ENCODE data around the gene GNAS-AS1.

The GNAS-AS1 gene

DNA sequence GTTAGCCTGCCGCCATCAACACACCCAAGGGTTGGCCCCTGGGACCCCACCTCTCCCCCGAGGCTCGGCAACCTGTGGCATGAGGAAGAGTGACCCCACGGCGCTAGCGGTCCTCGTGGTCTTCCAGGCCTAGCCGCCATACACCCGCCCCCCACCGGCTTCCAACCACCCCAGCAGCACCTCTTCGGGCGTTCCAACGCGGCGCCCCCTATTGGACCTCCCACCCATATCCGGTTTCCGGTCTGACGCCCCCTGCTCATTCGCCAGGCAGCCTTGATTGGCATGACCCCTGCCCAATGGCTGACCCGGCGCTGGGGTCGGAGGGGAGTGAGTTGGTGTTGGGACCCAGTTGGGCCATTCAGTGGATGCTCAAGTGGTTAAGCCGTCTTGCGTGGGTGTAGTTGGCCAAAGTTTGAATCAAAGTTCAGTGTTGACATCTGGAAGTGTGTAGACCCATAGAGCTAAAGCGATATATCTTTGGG is at the start of gene GNAS-AS1:
GNAS-AS1 (minus strand) TSS at position 210 of the 482 bp plus-strand sequence.
- DNase-seq (ENCODE audit: low read depth in 2 of 2): peak; percentile 89

DNA sequence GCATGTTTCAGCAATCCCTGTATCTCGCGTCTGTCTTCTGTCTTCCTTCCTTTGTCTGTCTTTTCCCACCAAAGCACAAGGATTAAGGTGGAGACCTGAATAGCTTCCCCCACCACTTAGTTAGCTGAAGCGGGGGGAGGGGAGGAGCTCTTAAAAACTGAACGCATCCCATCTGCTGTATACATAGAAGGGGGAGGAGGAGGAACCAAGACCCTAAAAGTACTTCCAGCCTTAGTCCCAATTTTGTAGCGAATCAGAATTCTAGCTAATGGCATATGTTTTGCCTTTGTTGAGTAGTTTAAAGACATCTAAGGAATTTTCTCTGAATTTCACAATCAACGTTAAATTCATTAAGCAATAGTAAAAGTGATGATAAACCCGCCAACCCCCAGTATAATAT is 49.7 kb upstream of the GNAS-AS1 start:
- no peak for DNase-seq (ENCODE audit: low read depth in 2 of 2)

DNA sequence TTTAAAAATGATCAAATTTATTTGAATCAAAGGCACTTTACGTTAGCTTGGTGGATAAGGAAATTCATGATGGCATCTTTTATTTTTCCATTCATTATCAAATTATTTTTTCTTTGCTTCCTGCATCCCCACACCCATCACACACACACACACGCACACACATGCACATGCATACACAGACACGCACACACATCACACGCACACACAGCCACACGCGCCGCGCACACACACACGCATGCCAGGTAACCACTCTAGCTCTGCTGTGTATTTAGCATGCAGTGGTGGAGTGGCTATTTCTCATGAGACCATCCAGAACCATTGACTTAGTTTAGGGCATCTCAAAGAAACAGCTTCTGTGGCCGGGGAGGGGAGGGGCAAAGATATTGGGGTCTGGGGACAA is 48.8 kb upstream of the GNAS-AS1 start:
- no peak for DNase-seq (ENCODE audit: low read depth in 2 of 2)

DNA sequence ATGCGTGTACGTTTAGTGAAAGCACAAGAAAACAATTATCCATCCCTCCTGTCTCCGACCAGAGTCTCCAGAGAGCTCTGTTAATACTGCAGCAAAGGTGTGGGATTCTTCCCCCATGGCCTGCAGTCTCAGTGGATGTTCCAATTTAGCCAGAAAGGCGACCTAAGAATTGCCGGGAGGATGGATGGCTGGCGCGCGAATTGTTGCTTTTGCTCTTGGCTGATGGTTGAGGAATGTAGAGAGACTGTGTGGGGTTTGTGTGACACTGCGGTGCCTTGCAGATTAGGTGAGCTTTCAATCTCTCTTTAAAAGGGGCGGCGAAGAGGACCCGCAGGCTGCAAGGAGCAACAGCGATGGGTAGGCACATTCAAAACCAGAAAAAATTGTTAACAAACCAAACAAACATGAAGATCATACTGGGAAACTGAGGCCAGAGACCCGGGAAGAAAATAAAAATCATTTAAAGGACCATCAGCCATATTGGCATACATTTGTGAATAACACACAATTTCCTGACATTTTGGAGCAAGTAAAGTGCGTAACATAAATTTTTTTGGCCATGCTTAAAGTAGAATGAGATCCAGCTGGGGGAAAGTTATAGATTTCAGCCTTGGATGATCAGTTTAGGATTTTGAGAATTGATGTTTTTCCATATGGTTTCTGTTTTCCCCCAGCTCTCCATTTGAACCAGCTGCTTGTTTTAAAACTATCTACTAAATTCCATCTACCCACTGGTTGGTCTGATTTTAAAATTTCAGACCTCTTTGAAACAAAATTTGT is 48.1 kb upstream of the GNAS-AS1 start:
- no peak for DNase-seq (ENCODE audit: low read depth in 2 of 2)

DNA sequence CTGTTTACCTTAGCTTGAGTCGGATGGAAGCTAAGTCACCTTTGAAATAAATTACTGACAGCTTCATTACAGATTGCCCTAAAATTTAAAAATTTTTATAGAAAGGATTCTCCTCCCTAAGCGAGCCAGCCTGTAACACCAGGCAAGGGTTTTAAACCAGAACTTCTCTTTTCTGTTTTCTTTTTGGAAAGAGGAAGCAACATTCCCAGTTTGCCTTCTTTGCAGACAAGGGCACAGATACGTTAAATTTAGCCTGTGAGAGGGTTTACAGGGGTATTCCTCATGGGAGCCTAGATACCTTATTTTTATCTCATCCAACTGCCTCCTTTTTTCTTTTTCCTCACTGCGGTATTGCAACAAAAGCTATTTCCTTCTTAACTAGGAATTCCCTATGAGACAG is 46.8 kb upstream of the GNAS-AS1 start:
- no peak for DNase-seq (ENCODE audit: low read depth in 2 of 2)

DNA sequence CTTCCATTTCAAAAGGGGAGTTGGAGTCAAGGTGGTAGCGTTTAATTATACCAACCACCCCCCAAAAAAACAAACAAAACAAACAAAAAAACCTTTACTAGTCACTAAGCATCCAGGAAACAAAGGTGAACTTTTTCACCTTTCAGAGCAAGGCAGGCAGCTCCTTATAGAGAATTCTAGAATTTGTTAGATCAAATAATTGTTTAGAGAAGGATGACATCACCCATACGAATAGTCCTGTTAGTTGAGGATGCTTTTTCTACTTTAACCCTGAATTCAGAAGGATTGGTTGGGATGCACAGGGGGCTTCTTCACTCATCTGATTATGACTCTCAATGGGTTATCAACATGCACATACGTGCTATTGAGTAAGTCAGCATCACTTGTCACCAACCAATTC is 46.1 kb upstream of the GNAS-AS1 start:
- no peak for DNase-seq (ENCODE audit: low read depth in 2 of 2)

DNA sequence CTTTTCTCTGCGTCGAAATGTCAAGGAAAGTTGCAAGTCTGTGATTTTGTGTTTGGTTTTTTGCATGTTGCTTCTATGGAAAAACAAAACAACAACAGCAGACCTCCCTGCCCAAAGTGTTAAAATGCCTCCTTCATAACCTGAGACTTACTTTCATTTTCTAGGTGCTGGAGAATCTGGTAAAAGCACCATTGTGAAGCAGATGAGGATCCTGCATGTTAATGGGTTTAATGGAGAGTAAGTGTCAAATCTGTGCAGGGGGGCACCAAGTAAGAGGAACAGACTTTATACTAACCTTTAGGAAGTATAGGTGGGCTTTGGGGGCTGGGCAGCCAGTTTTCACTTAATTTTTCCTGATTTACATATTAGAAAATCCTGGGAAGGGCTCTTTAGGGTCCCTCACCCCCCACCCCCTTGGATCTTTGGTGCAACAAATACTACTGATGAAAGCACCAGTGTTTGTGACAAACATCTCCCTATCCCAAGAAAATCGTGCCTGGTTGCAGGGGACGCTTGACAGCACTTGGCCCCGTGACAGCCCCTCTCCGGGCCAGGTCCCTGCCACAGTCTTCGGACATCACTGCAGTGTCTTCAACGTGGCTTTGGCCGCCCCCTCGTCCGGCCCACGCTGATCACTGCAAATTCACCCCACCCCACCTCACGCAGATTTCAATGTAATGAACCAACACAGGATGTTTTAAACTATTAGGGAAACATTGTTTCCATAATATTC is 44.9 kb upstream of the GNAS-AS1 start:
- no peak for DNase-seq (ENCODE audit: low read depth in 2 of 2)

DNA sequence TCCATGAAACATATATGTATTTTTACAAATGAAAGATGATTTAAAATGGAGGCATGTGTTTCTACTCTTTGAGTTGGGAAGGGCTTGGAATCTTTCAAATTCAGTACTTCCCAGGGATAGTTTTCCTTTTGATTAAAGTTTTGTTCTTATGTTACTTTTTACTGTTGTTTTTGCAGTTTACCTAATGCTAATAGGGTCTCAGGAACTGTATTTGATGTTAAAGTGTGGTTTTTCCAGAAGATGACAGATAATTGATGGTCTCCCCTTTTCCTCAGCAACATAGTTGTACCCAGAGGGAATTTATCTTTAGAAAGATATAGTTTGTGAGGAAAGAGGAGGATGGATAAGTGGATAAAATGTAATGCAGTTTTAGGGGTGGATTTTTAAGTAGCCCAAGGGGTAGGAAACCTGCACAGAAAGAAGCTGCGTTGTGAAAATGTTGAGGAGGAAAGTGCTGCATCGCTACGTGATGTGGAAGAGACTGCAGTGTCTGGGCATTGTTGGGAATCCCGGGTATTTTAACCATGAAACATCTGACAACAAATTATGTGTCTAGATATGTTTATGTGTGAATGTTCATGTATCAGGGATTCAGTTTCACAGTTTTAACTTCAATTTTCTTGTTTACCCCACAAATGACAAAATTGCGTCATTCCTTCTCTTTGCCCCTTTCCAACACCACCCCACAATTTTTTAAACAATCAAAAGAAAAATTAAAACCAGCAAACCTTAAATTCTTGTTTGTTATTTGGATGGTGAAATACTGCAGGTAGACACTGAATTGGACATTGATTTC is 44.1 kb upstream of the GNAS-AS1 start:
- DNase-seq (ENCODE audit: low read depth in 2 of 2): no peak

DNA sequence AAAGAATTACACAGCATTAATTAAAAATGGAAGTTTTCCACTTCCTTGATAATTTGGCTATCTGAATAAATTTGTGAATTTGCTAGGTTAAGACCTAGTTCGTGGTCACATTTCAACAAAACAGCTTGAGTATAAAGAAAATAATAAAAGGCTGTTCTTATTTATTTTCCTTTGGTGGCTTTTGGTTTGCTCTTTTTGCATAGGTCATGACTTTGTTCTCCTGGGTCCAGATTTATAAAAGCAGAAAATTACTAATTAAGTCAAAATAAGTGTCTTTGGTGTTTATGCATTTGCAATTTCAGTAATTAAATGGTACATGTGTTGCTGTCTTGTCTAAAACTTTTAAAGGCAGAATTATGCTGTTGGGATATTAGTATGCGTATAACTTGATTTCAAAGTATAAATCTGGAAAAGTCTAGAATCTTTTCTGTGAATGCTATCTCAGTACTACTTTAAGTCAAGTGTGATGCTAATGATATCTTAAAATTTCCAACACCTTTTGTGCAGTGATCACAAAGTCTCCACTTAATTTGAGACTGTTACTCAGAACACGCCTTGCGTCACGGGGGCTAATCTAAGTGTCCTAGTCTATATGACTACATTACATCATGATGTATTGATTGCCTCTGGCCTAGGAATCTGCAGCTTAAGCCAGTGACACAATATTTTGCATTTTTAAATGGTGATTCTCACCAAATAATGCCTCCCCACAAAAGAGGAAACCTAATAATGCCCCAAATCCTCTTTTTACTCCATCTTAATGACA is 42.8 kb upstream of the GNAS-AS1 start:
- DNase-seq (ENCODE audit: low read depth in 2 of 2): no peak

DNA sequence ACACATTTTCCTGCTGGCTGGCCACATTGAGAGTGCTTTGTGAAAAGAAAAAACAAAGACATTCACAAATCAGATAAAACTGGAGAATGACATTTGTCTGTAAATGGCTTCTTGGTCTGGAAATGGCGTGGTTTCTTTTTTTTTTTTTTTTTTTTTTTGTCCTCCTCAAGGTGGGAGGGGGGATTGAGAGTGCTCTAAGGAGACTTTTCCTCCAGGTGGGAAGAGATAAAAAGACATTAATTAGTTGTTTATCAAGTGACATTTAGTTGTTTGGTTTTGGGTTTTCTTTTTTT is 42.2 kb upstream of the GNAS-AS1 start:
- no peak for DNase-seq (ENCODE audit: low read depth in 2 of 2)

DNA sequence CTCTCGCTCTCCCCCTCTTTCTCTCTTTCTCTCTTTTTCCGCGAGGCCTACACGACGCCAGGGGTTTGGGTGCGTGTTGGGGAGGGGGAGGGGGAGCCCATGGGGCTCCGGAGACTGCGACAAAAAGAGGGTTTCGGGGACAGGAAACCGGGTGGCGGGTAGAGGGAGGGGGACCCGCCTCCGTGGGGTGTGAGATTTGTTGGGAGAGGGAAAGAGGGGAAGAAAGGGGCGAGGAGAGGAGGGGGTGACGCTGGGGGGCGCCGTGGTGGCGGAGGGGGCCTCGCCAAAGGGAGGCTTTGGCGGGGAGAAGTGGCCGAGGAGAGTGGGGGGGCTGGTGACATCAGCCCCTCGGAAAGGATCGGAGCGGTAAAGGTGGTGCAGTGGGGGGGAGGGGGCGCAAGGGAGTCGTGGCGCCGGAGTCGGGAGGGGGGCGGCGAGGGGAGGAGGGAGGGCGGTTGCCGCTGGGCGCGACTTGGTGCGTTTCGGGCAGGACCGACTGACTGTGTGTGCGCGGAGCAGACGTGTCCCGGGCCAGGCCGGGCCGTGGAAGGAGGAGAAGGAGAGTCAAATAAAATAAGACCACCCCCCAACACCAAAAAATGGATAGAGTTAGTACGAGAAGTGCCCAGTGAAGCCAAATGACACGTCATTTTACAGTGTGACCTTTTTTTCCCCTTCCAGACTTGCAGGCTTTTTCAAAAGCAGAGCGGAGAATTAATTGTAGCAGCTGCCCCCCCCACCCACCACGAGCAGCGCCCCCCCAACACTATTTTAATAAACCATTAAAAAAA is 41.6 kb upstream of the GNAS-AS1 start:
- no peak for DNase-seq (ENCODE audit: low read depth in 2 of 2)

DNA sequence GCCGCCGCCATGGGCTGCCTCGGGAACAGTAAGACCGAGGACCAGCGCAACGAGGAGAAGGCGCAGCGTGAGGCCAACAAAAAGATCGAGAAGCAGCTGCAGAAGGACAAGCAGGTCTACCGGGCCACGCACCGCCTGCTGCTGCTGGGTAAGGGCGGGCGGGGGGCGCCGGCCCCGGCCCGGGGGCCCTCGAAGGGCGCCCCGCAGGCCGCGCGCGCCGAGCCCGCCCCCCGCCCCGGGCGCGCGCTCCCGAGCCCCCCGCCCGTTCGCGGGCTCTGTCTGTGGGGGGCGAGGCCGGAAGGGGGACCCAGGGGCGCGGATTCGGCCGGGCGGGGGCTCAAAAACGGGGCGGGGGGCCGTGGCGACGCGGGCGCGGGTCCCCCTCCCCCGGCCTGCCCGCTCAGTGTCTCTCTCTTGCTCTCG is 41.0 kb upstream of the GNAS-AS1 start:
- no peak for DNase-seq (ENCODE audit: low read depth in 2 of 2)

DNA sequence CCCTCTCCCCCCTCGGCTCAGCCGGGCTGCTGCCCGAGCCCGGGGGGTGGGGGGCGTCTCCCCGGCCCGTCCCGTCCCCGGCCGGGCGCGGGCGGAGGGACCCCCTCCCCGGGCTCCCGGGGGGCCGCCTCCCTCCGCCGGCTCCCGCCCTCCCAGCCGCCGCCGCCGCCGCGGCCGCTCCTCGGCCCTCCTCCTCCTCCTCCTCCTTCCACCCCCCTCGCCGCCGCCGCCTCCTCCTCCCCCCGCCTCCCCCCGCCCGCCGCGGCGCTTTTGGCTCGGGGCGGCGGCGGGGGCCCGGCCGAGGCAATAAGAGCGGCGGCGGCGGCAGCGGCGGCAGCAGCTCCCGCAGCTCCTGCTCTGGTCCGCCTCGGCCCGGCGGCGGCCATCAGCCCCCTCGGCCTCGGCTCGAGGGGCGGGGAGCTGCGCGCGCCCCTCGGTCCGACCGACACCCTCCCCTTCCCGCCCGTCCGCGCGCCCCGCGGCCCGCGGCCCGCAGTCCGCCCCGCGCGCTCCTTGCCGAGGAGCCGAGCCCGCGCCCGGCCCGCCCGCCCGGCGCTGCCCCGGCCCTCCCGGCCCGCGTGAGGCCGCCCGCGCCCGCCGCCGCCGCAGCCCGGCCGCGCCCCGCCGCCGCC is 40.5 kb upstream of the GNAS-AS1 start:
- DNase-seq (ENCODE audit: low read depth in 2 of 2): peak; percentile 67 to 68

DNA sequence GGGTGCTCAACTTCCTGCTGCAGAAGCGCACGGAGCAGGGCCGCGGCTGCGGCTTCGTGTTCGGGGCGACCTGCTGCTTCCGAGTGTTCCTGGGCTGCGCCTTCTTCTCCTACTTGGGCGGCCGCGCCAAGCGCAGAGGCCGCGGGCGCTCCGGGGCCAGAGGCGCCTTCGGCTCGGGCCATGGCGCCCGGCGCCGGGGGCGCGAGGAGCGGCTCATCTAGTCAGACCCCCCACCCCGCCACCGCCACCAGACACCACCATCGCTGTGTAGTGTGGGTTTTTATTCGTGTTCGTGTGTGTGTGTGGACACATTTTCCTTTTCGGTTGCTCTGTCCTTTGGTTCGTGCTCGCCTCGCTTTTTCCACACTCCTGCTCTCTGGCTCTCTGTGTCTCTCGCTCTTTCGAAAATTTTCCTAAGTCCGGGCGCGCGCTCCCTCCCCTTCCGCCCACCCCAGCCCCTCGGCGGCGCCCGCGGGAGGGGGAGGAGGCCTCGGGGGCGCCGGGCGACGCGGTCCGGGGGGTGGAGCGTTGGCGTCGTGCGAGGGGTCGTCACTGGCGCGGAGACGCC is 39.9 kb upstream of the GNAS-AS1 start:
- DNase-seq (ENCODE audit: low read depth in 2 of 2): peak; percentile 77 to 78

DNA sequence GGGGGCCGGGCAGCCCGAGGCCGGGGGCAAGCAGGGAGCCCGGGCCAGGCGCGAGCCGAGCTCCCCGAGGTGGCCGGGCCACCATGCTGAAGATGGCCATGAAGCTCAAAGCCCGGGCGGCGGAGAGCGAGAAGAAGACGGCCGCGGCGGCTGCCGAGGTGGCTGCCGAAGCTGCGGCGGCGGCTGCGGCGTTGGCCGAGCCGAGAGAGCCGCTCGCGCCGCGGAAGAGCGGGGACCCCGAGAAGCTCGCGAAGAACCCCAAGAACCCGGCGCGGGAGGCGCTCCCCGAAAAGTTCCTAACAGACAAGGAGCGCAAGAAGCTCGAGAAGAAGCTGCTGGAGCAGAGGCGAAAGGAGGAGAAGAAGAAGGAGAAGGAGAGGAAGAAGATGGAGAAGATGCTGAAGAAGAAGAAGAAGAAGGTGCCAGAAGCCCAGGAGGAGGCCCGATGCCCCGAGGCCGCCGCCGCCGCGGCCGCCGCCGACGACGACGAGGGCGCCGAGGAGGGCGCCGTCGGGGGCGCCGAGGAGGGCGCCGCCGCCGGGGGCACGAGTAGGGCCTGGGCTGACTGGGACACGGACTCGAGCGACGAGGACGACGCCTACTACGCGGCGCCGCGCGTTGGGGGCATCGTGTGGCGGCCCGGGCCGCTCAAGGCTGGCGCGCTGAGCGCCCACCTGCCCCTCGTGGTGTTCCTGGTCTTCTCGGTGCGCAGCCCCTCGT is 39.3 kb upstream of the GNAS-AS1 start:
- DNase-seq (ENCODE audit: low read depth in 2 of 2): no peak

DNA sequence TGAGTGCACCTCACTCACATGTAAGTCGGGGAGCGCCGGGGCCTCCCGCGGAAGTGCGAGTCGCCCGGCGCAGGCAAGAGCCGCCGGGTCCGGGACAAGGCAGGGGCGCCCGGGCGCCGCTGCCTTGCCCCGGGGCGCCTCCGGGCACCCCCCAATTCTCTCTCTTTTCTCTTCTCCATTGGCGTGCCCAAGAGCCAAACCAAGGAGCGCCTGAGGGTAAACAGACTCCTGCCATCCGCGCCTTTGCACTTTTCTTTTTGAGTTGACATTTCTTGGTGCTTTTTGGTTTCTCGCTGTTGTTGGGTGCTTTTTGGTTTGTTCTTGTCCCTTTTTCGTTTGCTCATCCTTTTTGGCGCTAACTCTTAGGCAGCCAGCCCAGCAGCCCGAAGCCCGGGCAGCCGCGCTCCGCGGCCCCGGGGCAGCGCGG is 38.6 kb upstream of the GNAS-AS1 start:
- DNase-seq (ENCODE audit: low read depth in 2 of 2): no peak

DNA sequence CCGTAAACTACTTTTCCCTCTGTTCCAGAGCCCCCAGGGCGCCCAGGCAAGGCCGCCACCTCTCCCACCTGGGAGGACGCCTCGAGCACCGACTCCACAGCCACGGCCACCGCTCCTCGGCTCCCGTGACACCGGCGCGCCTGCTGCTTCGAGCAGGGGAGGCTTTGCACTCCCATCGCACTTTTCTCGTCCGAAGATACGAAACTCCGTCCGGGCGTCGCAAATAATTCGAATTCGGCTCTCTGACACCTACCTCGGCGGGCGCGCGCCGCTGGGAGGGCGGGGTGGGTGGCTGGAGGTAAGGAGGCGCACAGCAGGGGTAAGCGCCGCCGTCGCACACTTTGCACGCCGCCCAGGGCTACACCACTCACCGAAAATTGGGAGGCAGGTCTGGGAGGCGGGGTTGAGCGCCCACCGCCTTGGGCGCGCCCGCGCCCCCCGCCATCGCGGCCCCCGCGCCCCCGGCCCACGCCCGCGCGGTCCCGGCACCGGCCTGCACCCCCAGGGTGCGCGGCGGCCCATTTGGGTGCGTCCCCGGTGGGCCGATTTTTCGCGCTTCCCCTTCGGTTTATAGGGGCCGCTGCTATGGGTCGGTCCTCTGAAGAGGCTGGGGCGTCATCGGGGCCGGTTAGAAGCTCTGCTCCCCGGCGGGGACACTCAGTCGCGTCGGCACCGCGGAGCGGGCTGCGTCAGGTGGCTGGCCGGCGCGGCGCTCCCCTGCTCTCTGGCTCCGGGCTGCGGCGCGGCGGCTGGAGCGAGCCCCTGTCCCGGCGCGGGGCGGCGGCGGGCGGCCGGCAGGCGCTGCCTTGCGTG is 38.0 kb upstream of the GNAS-AS1 start:
- no peak for DNase-seq (ENCODE audit: low read depth in 2 of 2)

DNA sequence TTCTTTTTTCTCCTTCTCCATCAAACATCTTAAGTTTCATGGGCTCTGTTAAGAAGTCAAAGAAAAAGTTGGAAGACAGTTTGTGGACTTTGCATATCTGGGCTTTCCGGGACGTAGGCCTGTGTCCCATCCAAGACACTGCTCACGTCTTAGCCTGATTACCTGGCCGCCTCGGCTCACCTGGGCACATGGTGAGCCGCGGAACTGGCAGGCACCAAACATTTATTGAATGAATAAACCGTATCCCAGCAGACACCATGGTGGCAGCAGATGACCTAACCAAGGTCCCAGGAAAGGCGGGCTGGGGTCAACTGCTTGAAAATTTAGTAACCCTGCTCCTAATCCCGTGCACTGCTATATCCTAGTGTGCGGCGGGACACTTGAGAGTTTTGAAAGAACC is 37.4 kb upstream of the GNAS-AS1 start:
- no peak for DNase-seq (ENCODE audit: low read depth in 2 of 2)

DNA sequence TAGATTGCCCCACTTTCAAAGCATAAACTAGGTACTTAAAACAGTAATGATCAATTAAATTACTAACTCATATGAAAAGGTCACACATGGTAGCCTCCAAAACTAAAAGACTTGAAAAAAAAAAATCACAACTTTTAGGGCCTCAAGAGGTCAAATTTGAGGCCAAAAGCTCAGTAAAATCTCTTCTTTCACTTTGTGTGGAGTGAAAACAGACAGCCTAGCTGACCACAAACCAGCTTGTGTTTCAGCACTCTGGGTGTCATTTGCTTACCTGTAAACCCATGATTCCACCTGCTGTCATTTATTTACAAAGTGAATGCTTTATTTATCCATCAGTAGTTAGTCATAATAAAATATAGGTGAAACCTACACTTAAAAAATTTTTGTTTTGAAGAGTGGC is 35.8 kb upstream of the GNAS-AS1 start:
- no peak for DNase-seq (ENCODE audit: low read depth in 2 of 2)
